Lung (tissue), 12 donors: ENCODE measurements around the gene AHNAK. TPM values are rescaled to one million over a fixed set of nuclear protein-coding genes. Genes with fewer than 3 reads are reported as not detected.
A peak's percentile ranks its signal among the peaks of the same experiment; 100 is the strongest.

Experiments used
- ATAC-seq: fragments of 200-7000 bp; cut with Tn5 transposase; one replicate; pipeline ENCODE4 v1.9.1; 2020; ENCODE audit warnings: moderate number of reproducible peaks; ENCODE audit not compliant: insufficient read depth, low FRiP score
- DNase-seq, 3 donors: peaks; one replicate each; pipeline ENCODE4 v3.0.0-alpha.2; 2013 to 2017
- H3K27ac ChIP-seq, 2 donors: one replicate each; pipeline ENCODE4 v1.5.1; 2013; ENCODE audit warnings: mild to moderate bottlenecking in 2 of 2, moderate library complexity in 2 of 2, control low read depth in 1 of 2, inconsistent platforms in 1 of 2, low read depth in 1 of 2, low read length in 1 of 2
- H3K27me3 ChIP-seq, 3 donors: one replicate each; pipeline ENCODE4 v1.5.1; 2013; ENCODE audit warnings: low read length in 2 of 3; ENCODE audit not compliant: control insufficient read depth in 3 of 3, insufficient read depth in 3 of 3
- H3K36me3 ChIP-seq, 4 donors: one replicate each; pipeline ENCODE4 v1.5.1; 2013; ENCODE audit warnings: low read length in 4 of 4, mild to moderate bottlenecking in 1 of 4, moderate library complexity in 1 of 4; ENCODE audit not compliant: control insufficient read depth in 4 of 4, insufficient read depth in 4 of 4
- H3K4me1 ChIP-seq, 5 donors: one replicate each; pipeline ENCODE4 v1.5.1; 2013; ENCODE audit warnings: low read length in 5 of 5, mild to moderate bottlenecking in 2 of 5, moderate library complexity in 1 of 5; ENCODE audit not compliant: control insufficient read depth in 5 of 5, insufficient read depth in 5 of 5
- H3K4me3 ChIP-seq: one replicate; pipeline ENCODE4 v1.5.1; 2013; ENCODE audit warnings: mild to moderate bottlenecking, control low read depth, moderate library complexity
- H3K9ac ChIP-seq, 2 donors: one replicate each; pipeline ENCODE4 v1.5.1; 2013; ENCODE audit warnings: low read length in 2 of 2, control low read depth in 1 of 2; ENCODE audit not compliant: insufficient read depth in 1 of 2
- H3K9me3 ChIP-seq, 4 donors: one replicate each; pipeline ENCODE4 v1.5.1; 2013; ENCODE audit warnings: low read length in 3 of 4, mild to moderate bottlenecking in 1 of 4, moderate library complexity in 1 of 4; ENCODE audit not compliant: control insufficient read depth in 4 of 4, insufficient read depth in 3 of 4
- CTCF ChIP-seq: IDR thresholded peaks from 2 replicates; pipeline ENCODE4 v1.5.1; 2012; ENCODE audit warnings: mild to moderate bottlenecking; ENCODE audit errors: control extremely low read depth, extremely low read depth
- WGBS, 2 donors: extraction: QIAGEN DNeasy Blood & Tissue Kit; methylation state at CpG; one replicate each; pipeline ENCODE4 v1.1.7; 2013; 5-methylcytosine and 5-hydroxymethylcytosine counted together
- polyA plus RNA-seq, 2 donors: library from polyadenylated mRNA; stranded (reverse); fragments of 200-250 nt; gene quantifications; one replicate each; pipeline ENCODE4 v1.2.1, GENCODE V29; 2013
- total RNA-seq, 2 donors: library from RNA; depleted of rRNA in 1 of 2; stranded (reverse); fragments of >200 nt in 1 of 2; gene quantifications; one replicate each; pipeline ENCODE4 v1.2.1, GENCODE V29; 2014 to 2021
- donor health status: control.
- donor health status: control.
- donor health status: Bipolar disorder and iron deficiency.
- donor health status: healthy.
- donor health status: DM: yes; HTN: yes; CAD: no.

AHNAK gene
- total and polyA plus RNA-seq, 4 donors = 66.5 to 707 (median 238) TPM

- DNase-seq (peak in 1 of 3 donors; percentile 48), ATAC-seq (no peak)
- no peak for TF ChIP-seq CTCF
- Histone ChIP-seq H3K4me1 (peaks cover 0 to 24% (median 3%) of the 10 kb centered on the region in 5 donors), H3K9ac (no peak overlapping the region), H3K27me3 (no peaks in the 10 kb centered on the region), H3K36me3 (no peaks in the 10 kb centered on the region), H3K9me3 (peaks cover 0 to 2% (median 0%) of the 10 kb centered on the region in 4 donors), H3K4me3 (no peak overlapping the region), H3K27ac (no peak overlapping the region)
- 28 to 46% methylated on average over 16 of the region's 16 CpGs for WGBS, 2 donors
Measured at GRCh38 chr11:62433141-62433903, 113.3 kb downstream of the AHNAK start.

GRCh38 chr11:62432695-62433094 lies 113.9 kb downstream of the AHNAK start:
- Histone ChIP-seq H3K27ac (no peak overlapping the region), H3K27me3 (no peaks in the 10 kb centered on the region), H3K4me3 (no peak overlapping the region), H3K9ac (no peak overlapping the region), H3K4me1 (peaks cover 0 to 28% (median 3%) of the 10 kb centered on the region in 5 donors), H3K36me3 (no peaks in the 10 kb centered on the region), H3K9me3 (peaks cover 0 to 2% (median 0%) of the 10 kb centered on the region in 4 donors)
- ATAC-seq (no peak), DNase-seq (no peak)
- TF ChIP-seq CTCF = no peak
- 71 to 75% methylated on average over 9 of the region's 9 CpGs for WGBS, 2 donors

GRCh38 chr11:62431171-62431901 lies 115.3 kb downstream of the AHNAK start:
- peaks cover 0 to 2% (median 0%) of the 10 kb centered on the region in 4 donors for H3K9me3 ChIP-seq
- peaks cover 0 to 28% (median 3%) of the 10 kb centered on the region in 5 donors for H3K4me1 ChIP-seq
- H3K27ac ChIP-seq = peak overlapping the region in 1 of 2 donors; percentile 34
- H3K4me3 ChIP-seq = no peak overlapping the region
- no peak for DNase-seq
- TF ChIP-seq CTCF = no peak
- WGBS, 2 donors = 67 to 74% methylated on average over 11 of the region's 11 CpGs
- H3K36me3 ChIP-seq = no peaks in the 10 kb centered on the region
- no peak for ATAC-seq
- no peak overlapping the region for H3K9ac ChIP-seq
- H3K27me3 ChIP-seq = no peaks in the 10 kb centered on the region
